PFSK-1 (cell line): Measurements from ENCODE around the gene TMEM245.

ENCODE experiments used
- FOXP2 ChIP-seq: optimal IDR thresholded peaks from 2 replicates; pipeline ENCODE3; 2011; ENCODE audit warnings: borderline replicate concordance, control low read depth, inconsistent platforms; ENCODE audit not compliant: insufficient read depth; ENCODE audit errors: extremely low read length, extremely low read depth
- POLR2AphosphoS5 ChIP-seq: IDR thresholded peaks from 2 replicates; pipeline ENCODE4 v1.6.1; 2012; ENCODE audit warnings: low read depth, mild to moderate bottlenecking, control low read depth, low read length, moderate library complexity
- REST ChIP-seq, 2 experiments: IDR thresholded peaks; 2 replicates each; pipeline versions ENCODE4 v1.6.1 to v1.8.0; 2011 to 2012; ENCODE audit warnings: low read depth in 2 of 2, low read length in 2 of 2, control low read depth in 1 of 2, inconsistent platforms in 1 of 2, mild to moderate bottlenecking in 1 of 2, moderate library complexity in 1 of 2; ENCODE audit not compliant: insufficient read depth in 1 of 2
- SIN3A ChIP-seq: IDR thresholded peaks from 2 replicates; pipeline ENCODE4 v1.6.1; 2012; ENCODE audit warnings: mild to moderate bottlenecking, low read length, moderate library complexity, borderline replicate concordance; ENCODE audit not compliant: insufficient read depth
- TAF1 ChIP-seq: IDR thresholded peaks from 2 replicates; pipeline ENCODE4 v1.6.1; 2012; ENCODE audit warnings: low read length, control low read depth, borderline replicate concordance; ENCODE audit not compliant: insufficient read depth

Gene TMEM245

GRCh38 chr9:109001275-109001676, 118.5 kb downstream of the TMEM245 start:
- TF ChIP-seq SIN3A (no peak), REST (IDR thresholded peaks at IDR 0.05; ENCODE audit: insufficient read depth in 1 of 2, low read depth in 2 of 2, low read length in 2 of 2) (no peak), FOXP2 (no peak), TAF1 (no peak), POLR2AphosphoS5 (no peak)

GRCh38 chr9:108997112-108997511, 122.6 kb downstream of the TMEM245 start:
- TF ChIP-seq FOXP2 (no peak), POLR2AphosphoS5 (no peak)

GRCh38 chr9:108996643-108997042, 123.1 kb downstream of the TMEM245 start:
- TF ChIP-seq FOXP2 (no peak), SIN3A (no peak), REST (IDR thresholded peaks at IDR 0.05; ENCODE audit: insufficient read depth in 1 of 2, low read depth in 2 of 2, low read length in 2 of 2) (no peak), POLR2AphosphoS5 (no peak), TAF1 (no peak)

- TF ChIP-seq SIN3A (no peak), POLR2AphosphoS5 (no peak)
Measured at GRCh38 chr9:108994695-108995094, 125.1 kb downstream of the TMEM245 start.

GRCh38 chr9:108991479-108991878, 128.3 kb downstream of the TMEM245 start:
- TF ChIP-seq POLR2AphosphoS5 (no peak), REST (IDR thresholded peaks at IDR 0.05; ENCODE audit: insufficient read depth in 1 of 2, low read depth in 2 of 2, low read length in 2 of 2) (no peak), FOXP2 (no peak), SIN3A (no peak), TAF1 (no peak)

- no peak for TF ChIP-seq POLR2AphosphoS5
- TF ChIP-seq REST (IDR thresholded peaks at IDR 0.05; ENCODE audit: insufficient read depth in 1 of 2, low read depth in 2 of 2, low read length in 2 of 2), result no peak
- no peak for TF ChIP-seq SIN3A
- TF ChIP-seq FOXP2, result no peak
- no peak for TF ChIP-seq TAF1
Measured at GRCh38 chr9:108983885-108984284, 135.9 kb downstream of the TMEM245 start.
